Tibial artery (tissue), 4 donors: ENCODE data around the gene TSHZ2.
"Not testable (repeated sequence)": the region's sequence is repeated elsewhere in the genome, so short reads cannot be mapped to it uniquely, and the experiment has no call there.

Source experiments
- DNase-seq, 2 donors: peaks; one replicate each; pipeline ENCODE4 v3.0.0-alpha.2; 2019
- H3K27ac ChIP-seq, 2 donors: fragments of 200-600 bp; sonication (generic) in 1 of 2; 1 replicate in 1 of 2; 2 replicates in 1 of 2; pipeline ENCODE4 v1.5.1; 2018 to 2019; ENCODE audit warnings: mild to moderate bottlenecking in 1 of 2
- H3K27me3 ChIP-seq, 2 donors: fragments of 200-600 bp; sonication (generic) in 1 of 2; one replicate each; pipeline versions ENCODE4 v1.5.1 to v1.6.0; 2016 to 2019
- H3K36me3 ChIP-seq, 3 donors: fragments of 200-600 bp; sonication (generic) in 2 of 3; one replicate each; pipeline ENCODE4 v1.5.1; 2016 to 2019; ENCODE audit warnings: mild to moderate bottlenecking in 2 of 3
- H3K4me1 ChIP-seq, 4 donors: fragments of 200-600 bp; sonication (generic) in 2 of 4; 1 replicate in 3 of 4; 2 replicates in 1 of 4; pipeline ENCODE4 v1.5.1; 2016 to 2019
- H3K4me3 ChIP-seq, 2 donors: fragments of 200-600 bp; sonication (generic) in 1 of 2; 1 replicate in 1 of 2; 2 replicates in 1 of 2; pipeline ENCODE4 v1.5.1; 2018 to 2019; ENCODE audit warnings: mild to moderate bottlenecking in 2 of 2
- H3K9me3 ChIP-seq, 3 donors: fragments of 200-600 bp; sonication (generic) in 1 of 3; one replicate each; pipeline ENCODE4 v1.5.1; 2016 to 2019
- CTCF ChIP-seq, 2 experiments: fragments of 200-600 bp in 1 of 2; fragments of 450-650 bp in 1 of 2; IDR thresholded peaks; one replicate each; pipeline ENCODE4 v1.5.1; 2017 to 2019; ENCODE audit warnings: antibody characterized with exemption in 2 of 2, mild to moderate bottlenecking in 1 of 2, moderate library complexity in 1 of 2
- intact Hi-C: fragments of 100-400 bp; cut with DNase I; formaldehyde crosslinking; loops from one replicate; pipeline ENCODE4 v1.15.0; 2023; ENCODE audit warnings: low total_unique reads

The TSHZ2 gene

GRCh38 chr20:53503517-53503919 is 531.4 kb downstream of the TSHZ2 start:
- H3K27ac ChIP-seq, result no peak overlapping the region
- H3K4me1 ChIP-seq, result no peaks in the 10 kb centered on the region
- no peaks in the 10 kb centered on the region for H3K36me3 ChIP-seq
- no peak overlapping the region for H3K4me3 ChIP-seq
- H3K9me3 ChIP-seq, result no peaks in the 10 kb centered on the region
- intact Hi-C loops, result no loop called here
- TF ChIP-seq CTCF (IDR thresholded peaks at IDR 0.05), result no peak
- no peaks in the 10 kb centered on the region for H3K27me3 ChIP-seq
- no peak for DNase-seq

GRCh38 chr20:53504106-53504505 is 531.9 kb downstream of the TSHZ2 start:
- H3K9me3 ChIP-seq, H3K4me1 ChIP-seq, H3K4me3 ChIP-seq, H3K27me3 ChIP-seq, intact Hi-C loops, H3K27ac ChIP-seq, DNase-seq, H3K36me3 ChIP-seq: not testable (repeated sequence)

GRCh38 chr20:53510262-53510661 is 538.1 kb downstream of the TSHZ2 start:
- H3K36me3 ChIP-seq, result no peaks in the 10 kb centered on the region
- no peak for TF ChIP-seq CTCF (IDR thresholded peaks at IDR 0.05)
- no peaks in the 10 kb centered on the region for H3K27me3 ChIP-seq
- intact Hi-C loops, result no loop called here
- H3K4me3 ChIP-seq, result no peak overlapping the region
- H3K4me1 ChIP-seq, result no peaks in the 10 kb centered on the region
- H3K27ac ChIP-seq, result no peak overlapping the region
- DNase-seq, result no peak
- no peaks in the 10 kb centered on the region for H3K9me3 ChIP-seq

GRCh38 chr20:53510704-53511103 is 538.5 kb downstream of the TSHZ2 start:
- no peak overlapping the region for H3K4me3 ChIP-seq
- no peak for DNase-seq
- H3K27me3 ChIP-seq, result no peaks in the 10 kb centered on the region
- H3K9me3 ChIP-seq, result no peaks in the 10 kb centered on the region
- intact Hi-C loops, result no loop called here
- H3K36me3 ChIP-seq, result no peaks in the 10 kb centered on the region
- TF ChIP-seq CTCF (IDR thresholded peaks at IDR 0.05), result no peak
- H3K27ac ChIP-seq, result no peak overlapping the region
- H3K4me1 ChIP-seq, result no peaks in the 10 kb centered on the region

DNA sequence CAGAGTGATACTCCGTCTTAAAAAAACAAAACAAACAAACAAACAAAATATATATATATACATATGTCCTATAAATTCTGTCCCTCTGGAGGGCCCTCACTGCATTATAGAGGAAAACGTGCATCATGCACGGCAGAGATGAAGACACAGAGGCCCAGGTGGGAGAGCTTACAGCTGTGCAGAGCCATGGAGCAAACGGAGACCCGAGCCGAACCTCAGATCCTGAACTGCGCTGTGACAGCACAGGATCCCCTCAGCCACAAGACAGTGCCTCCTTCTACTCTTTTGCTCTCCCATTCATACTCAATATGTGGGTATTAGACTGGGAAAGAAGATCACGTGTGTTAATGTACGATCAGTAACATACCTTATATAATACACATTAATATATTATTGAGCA is 539.9 kb downstream of the TSHZ2 start:
- intact Hi-C loops, result no loop called here
- TF ChIP-seq CTCF (IDR thresholded peaks at IDR 0.05), result no peak
- Histone ChIP-seq H3K27ac (no peak overlapping the region), H3K9me3 (no peaks in the 10 kb centered on the region), H3K4me3 (no peak overlapping the region), H3K27me3 (no peaks in the 10 kb centered on the region), H3K4me1 (no peaks in the 10 kb centered on the region), H3K36me3 (no peaks in the 10 kb centered on the region)
- DNase-seq, result no peak

DNA sequence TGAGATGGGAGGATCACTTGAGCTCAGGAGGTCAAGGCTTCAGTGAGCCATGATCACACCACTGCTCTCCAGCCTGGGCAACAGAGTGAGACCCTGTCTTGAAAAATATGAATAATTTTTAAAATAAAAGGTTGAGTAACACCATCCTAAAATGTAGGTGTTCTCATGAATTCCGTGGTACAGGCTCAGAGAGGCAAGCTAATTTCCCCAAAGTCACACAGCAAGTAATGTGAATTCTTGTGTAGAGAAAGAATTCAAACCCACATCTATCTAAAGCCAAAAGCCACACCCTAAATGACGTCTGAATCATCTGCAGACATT is 541.0 kb downstream of the TSHZ2 start:
- DNase-seq, result no peak
- Histone ChIP-seq H3K4me3 (no peak overlapping the region), H3K27me3 (no peaks in the 10 kb centered on the region), H3K4me1 (no peaks in the 10 kb centered on the region), H3K27ac (no peak overlapping the region), H3K9me3 (no peaks in the 10 kb centered on the region), H3K36me3 (no peaks in the 10 kb centered on the region)
- no peak for TF ChIP-seq CTCF (IDR thresholded peaks at IDR 0.05)
- intact Hi-C loops, result no loop called here
